Upper lobe of right lung (tissue), 1 donor: ENCODE measurements around the gene FBXW9. TPM values are rescaled to one million over a fixed set of nuclear protein-coding genes. Genes with fewer than 3 reads are reported as not detected.

Experiments
- ATAC-seq: fragments of 200-7000 bp; cut with Tn5 transposase; one replicate; pipeline ENCODE4 v1.9.1; 2020; ENCODE audit warnings: mild to moderate bottlenecking, moderate library complexity
- DNase-seq: peaks from one replicate; pipeline ENCODE4 v3.0.0-alpha.2; 2020
- H3K27ac ChIP-seq: fragments of 200-600 bp; one replicate; pipeline ENCODE4 v1.8.0; 2022
- H3K27me3 ChIP-seq: fragments of 200-600 bp; one replicate; pipeline ENCODE4 v1.8.0; 2022; ENCODE audit warnings: mild to moderate bottlenecking
- H3K36me3 ChIP-seq: fragments of 200-600 bp; one replicate; pipeline ENCODE4 v1.8.0; 2022
- H3K4me1 ChIP-seq: fragments of 200-600 bp; one replicate; pipeline ENCODE4 v1.8.0; 2022
- H3K4me3 ChIP-seq: fragments of 200-600 bp; one replicate; pipeline ENCODE4 v1.8.0; 2022; ENCODE audit warnings: mild to moderate bottlenecking
- H3K9me3 ChIP-seq: fragments of 200-600 bp; one replicate; pipeline ENCODE4 v1.8.0; 2022
- intact Hi-C: fragments of 100-400 bp; cut with DNase I; formaldehyde crosslinking; loops from one replicate; pipeline ENCODE4 v1.11.0; 2022
- long read RNA-seq: library from polyadenylated mRNA; unstranded; transcript quantifications from one replicate; pipeline ENCODE4 v2.0.0, GENCODE V29; 2021
- total RNA-seq: library from RNA; stranded (reverse); fragmentation: NEBNext Ultra II Directional; extraction: Animal tissue kit (Norgen Biotek cat#: 25700); gene quantifications from one replicate; pipeline ENCODE4 v1.2.1, GENCODE V29; 2021
- TF ChIP-seq, protein P1 (sequence below): fragments of 200-600 bp; IDR thresholded peaks from one replicate; pipeline ENCODE4 v1.8.0; 2022; ENCODE audit warnings: antibody characterized with exemption
- donor health status: DM: no; HTN: yes; CAD: no; lungs with severe emphysema.

The FBXW9 gene
- total RNA-seq = 4.3 TPM
- long read RNA-seq, transcript FBXW9-201 (10 exons, 1,738 nt) = major isoform, 13 of 17 reads
- long read RNA-seq, partial matches to known transcripts = 1 of 17 reads
- long read RNA-seq, other reads (novel, unspliced or antisense) = 3 of 17 reads

DNA sequence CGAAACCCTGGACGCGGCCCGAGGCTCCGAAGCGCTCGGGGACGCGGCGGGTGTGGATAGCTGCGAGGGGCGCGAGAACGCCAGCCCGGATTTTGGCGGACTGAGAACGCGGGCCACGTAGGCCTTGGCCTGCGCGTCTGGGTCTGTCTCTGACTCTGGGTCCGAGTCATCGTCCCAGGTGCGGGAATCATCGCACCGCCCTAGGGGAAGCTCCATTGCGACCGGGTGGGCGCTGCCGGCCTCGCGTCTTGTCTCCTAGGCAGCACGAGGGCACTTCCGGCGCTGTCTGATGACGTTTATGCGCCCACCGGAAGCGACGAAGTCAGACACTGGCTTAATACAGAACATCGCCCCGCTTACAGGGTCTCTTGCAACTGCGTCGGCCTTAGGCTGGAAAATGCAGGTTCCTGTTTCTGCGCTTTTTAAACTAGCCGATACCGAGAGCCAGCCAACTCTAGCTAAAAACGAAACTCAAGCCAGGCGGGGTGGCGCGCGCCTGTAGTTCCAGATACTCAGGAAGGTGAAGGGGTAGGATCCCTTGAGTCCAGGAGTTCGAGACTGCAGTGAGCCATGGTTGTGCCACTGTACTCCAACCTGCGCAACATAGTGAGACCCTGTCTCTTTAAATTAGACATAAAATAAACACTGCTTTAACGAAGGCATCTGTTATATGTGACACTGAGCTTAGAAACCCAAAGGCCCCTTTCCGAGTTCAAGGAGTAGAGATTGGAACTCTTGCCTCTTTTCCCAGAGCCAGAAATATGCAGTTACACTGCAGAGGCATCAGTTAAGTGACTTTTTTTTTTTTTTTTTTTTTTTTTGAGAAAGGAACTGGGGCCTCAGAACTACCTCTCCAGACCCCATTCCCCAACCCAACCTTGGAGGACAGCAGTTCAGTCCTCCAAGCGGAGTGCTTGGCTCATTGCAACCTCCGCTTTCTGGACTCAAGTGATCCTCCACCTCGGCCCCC is at the start of gene FBXW9:
TSS of gene FBXW9 (minus strand) at position 266 of the 970 bp plus-strand sequence. CDS start at position 216, 50 bp downstream.
- ATAC-seq (peak; percentile 93), DNase-seq (peak; percentile 97)
- Histone ChIP-seq H3K27ac (peak within 1 kb of the TSS; percentile 89), H3K4me1 (peaks cover 6% of the 10 kb centered on the region), H3K27me3 (no peaks in the 10 kb centered on the region), H3K4me3 (peak within 1 kb of the TSS; percentile 93), H3K9me3 (no peaks in the 10 kb centered on the region), H3K36me3 (peaks cover 19% of the 10 kb centered on the region)
- TF ChIP-seq, protein P1, sequence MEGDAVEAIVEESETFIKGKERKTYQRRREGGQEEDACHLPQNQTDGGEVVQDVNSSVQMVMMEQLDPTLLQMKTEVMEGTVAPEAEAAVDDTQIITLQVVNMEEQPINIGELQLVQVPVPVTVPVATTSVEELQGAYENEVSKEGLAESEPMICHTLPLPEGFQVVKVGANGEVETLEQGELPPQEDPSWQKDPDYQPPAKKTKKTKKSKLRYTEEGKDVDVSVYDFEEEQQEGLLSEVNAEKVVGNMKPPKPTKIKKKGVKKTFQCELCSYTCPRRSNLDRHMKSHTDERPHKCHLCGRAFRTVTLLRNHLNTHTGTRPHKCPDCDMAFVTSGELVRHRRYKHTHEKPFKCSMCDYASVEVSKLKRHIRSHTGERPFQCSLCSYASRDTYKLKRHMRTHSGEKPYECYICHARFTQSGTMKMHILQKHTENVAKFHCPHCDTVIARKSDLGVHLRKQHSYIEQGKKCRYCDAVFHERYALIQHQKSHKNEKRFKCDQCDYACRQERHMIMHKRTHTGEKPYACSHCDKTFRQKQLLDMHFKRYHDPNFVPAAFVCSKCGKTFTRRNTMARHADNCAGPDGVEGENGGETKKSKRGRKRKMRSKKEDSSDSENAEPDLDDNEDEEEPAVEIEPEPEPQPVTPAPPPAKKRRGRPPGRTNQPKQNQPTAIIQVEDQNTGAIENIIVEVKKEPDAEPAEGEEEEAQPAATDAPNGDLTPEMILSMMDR = no peak
- intact Hi-C loops = no loop called here

DNA sequence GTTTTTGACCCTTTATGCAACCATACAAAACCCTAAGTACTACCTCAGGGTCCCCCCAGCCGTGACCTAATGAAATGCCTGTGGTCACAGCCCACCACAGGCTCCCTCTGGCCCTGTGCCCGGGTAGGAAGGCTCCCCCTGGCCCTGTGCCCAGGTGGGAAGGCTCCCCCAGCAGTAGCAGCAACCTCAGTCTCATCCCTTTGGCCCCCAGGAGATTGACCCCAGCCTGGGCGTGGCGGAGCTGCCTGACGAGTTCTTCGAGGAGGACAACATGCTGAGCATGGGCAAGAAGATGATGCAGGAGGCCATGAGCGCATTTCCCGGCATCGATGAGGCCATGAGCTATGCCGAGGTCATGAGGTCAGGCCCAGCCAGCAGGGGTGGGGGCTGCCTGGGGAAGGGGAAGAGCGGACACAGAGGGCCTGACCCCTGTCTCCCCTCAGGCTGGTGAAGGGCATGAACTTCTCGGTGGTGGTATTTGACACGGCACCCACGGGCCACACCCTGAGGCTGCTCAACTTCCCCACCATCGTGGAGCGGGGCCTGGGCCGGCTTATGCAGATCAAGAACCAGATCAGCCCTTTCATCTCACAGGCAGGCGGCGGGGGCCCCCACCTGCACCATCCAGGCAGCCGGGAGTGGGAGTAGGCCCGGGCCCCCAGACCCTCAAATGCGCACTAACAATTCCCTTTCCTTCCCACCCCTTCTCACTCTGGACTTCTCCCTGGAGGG is 48.9 kb upstream of the FBXW9 start:
- no peak overlapping the region for H3K4me3 ChIP-seq

DNA sequence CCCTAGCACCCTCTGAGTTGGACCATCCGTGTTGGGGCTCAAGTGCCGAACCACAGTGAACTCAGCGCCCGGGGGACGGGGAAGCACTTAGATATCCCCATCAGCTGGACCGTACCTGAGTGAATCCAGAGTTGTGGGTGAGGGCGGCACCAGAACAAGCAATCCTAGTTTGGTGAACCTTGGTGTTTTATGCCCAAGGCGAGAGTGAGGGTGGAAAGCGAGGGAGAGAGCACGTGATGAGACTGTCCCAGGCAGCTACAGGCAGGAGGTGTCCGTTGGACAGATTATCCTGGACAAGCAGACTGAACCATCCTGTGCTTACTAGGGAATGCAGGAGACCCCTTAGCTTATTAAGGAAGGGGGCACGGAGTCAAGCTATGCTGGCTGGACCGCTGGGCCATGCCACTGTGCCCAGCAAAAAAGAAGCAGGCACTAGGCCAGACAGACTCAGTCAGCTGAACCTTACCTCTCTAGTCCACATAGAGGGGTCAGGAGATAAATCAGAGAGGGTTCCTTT is 41.5 kb upstream of the FBXW9 start:
- no peak for DNase-seq
- peak overlapping the region; percentile 93 for H3K27ac ChIP-seq

More for the DNA sequence above, 48.9 kb upstream of the FBXW9 start:
- H3K9me3 ChIP-seq = no peaks in the 10 kb centered on the region
- H3K4me1 ChIP-seq = peaks cover 8% of the 10 kb centered on the region
- no peaks in the 10 kb centered on the region for H3K27me3 ChIP-seq
- intact Hi-C loops = no loop called here
- no peak for DNase-seq
- H3K27ac ChIP-seq = no peak overlapping the region
- TF ChIP-seq, protein P1 = no peak
- H3K36me3 ChIP-seq = peaks cover 38% of the 10 kb centered on the region
- no peak for ATAC-seq

GRCh38 chr19:12736995-12737834 is 40.8 kb upstream of the FBXW9 start, which contains the start of gene GET3:
Gene GET3 (plus strand): TSS chr19:12737497. CDS start chr19:12737506, 9 bp downstream.
- H3K4me3 ChIP-seq = peak within 1 kb of the TSS; percentile 81
- H3K36me3 ChIP-seq = peaks cover 16% of the 10 kb centered on the region
- peaks cover 36% of the 10 kb centered on the region for H3K4me1 ChIP-seq
- TF ChIP-seq, protein P1 = no peak
- no peaks in the 10 kb centered on the region for H3K27me3 ChIP-seq
- no peaks in the 10 kb centered on the region for H3K9me3 ChIP-seq
- peak within 1 kb of the TSS; percentile 93 for H3K27ac ChIP-seq
- peak; percentile 89 for ATAC-seq
- intact Hi-C loops = no loop called here
- DNase-seq = peak; percentile 87

More for the DNA sequence above, 41.5 kb upstream of the FBXW9 start:
- Histone ChIP-seq H3K36me3 (peaks cover 13% of the 10 kb centered on the region), H3K4me1 (peaks cover 29% of the 10 kb centered on the region), H3K27me3 (no peaks in the 10 kb centered on the region), H3K4me3 (peak overlapping the region; percentile 81), H3K9me3 (no peaks in the 10 kb centered on the region)
- TF ChIP-seq, protein P1 = no peak
- intact Hi-C loops = no loop called here
- ATAC-seq = no peak
